Lower leg skin (tissue), 3 donors: ENCODE data around the gene PPP1R12C.

Experiments
- POLR2A ChIP-seq, 2 donors: fragments of 450-650 bp; IDR thresholded peaks; one replicate each; pipeline ENCODE4 v1.6.1; 2016 to 2017; ENCODE audit warnings: antibody characterized with exemption in 2 of 2, mild to moderate bottlenecking in 1 of 2, moderate library complexity in 1 of 2
- TF ChIP-seq, protein P1 (sequence below), 3 donors: fragments of 450-650 bp; IDR thresholded peaks; one replicate each; pipeline ENCODE4 v1.5.1; 2016; ENCODE audit warnings: antibody characterized with exemption in 3 of 3, mild to moderate bottlenecking in 3 of 3, moderate library complexity in 2 of 3

DNA sequence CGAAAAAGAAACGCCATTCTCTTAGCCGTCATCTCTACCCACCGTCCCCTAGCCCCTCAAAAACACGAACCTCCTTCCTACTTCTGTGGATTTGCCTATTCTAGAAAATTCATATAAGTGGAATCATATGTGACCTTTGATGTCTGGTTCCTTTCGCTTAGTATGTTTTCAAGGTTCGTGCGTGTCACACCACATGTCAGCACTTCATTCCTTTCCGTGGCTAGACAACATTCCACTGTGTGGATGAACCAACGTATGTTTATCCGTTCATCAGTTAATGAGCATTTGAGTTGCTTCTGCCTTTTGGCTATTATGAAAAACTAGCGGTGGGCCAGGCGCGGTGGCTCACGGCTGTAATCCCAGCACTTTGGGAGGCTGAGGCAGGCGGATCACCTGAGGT lies 14.0 kb upstream of the PPP1R12C start:
- TF ChIP-seq, protein P1, sequence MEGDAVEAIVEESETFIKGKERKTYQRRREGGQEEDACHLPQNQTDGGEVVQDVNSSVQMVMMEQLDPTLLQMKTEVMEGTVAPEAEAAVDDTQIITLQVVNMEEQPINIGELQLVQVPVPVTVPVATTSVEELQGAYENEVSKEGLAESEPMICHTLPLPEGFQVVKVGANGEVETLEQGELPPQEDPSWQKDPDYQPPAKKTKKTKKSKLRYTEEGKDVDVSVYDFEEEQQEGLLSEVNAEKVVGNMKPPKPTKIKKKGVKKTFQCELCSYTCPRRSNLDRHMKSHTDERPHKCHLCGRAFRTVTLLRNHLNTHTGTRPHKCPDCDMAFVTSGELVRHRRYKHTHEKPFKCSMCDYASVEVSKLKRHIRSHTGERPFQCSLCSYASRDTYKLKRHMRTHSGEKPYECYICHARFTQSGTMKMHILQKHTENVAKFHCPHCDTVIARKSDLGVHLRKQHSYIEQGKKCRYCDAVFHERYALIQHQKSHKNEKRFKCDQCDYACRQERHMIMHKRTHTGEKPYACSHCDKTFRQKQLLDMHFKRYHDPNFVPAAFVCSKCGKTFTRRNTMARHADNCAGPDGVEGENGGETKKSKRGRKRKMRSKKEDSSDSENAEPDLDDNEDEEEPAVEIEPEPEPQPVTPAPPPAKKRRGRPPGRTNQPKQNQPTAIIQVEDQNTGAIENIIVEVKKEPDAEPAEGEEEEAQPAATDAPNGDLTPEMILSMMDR (IDR thresholded peaks at IDR 0.05) = no peak
- TF ChIP-seq POLR2A (IDR thresholded peaks at IDR 0.05) = no peak
